HCT116 (cell line): Measurements from ENCODE around the gene TBC1D22B. TPM values are rescaled to one million over a fixed set of nuclear protein-coding genes. Genes with fewer than 3 reads are reported as not detected.

Experiments
- ATAC-seq: fragments of 200-7000 bp; cut with Tn5 transposase; 2 replicates; pipeline ENCODE4 v1.9.1; 2020; ENCODE audit warnings: mild to moderate bottlenecking, moderate library complexity
- BruUV-seq: library from RNA; stranded (reverse); fragments of 400-500 nt; replicated peaks from 2 replicates; lab custom pipeline; 2021; lab: Mats Ljungman, UMichigan
- CTCF ChIA-PET: fragments of 300-600 bp; sonication (Branson Sonifier 250); formaldehyde crosslinking; loops from one replicate; lab custom pipeline; 2021; ENCODE audit warnings: antibody characterized with exemption; lab: Charles Lee
- POLR2A ChIA-PET: fragments of 300-600, 350-600 bp; sonication (Branson Sonifier 250); formaldehyde crosslinking; loops from one replicate; lab custom pipeline; 2021; ENCODE audit warnings: antibody characterized with exemption; lab: Charles Lee
- RAD21 ChIA-PET, 2 experiments: fragments of 300-600 bp; sonication (Branson Sonifier 250); formaldehyde crosslinking; loops; one replicate each; lab custom pipeline; 2023; ENCODE audit warnings: low total read pairs in 2 of 2; ENCODE audit not compliant: uncharacterized antibody in 2 of 2, unreplicated experiment in 2 of 2, low non-redundant PET in 1 of 2; lab: Charles Lee
- DNase-seq: peaks from one replicate; pipeline ENCODE4 v3.0.0-alpha.2; 2010; ENCODE audit warnings: low read depth, low spot score
- H2AFZ ChIP-seq: fragments of 200-600 bp; shearing (Covaris generic), sonication (generic); 2 replicates; pipeline ENCODE4 v1.6.1; 2017; ENCODE audit warnings: low read depth, mixed run types, mixed read lengths, antibody characterized with exemption, low read length; ENCODE audit not compliant: poor library complexity, severe bottlenecking
- H3K27ac ChIP-seq: 2 replicates; pipeline ENCODE4 v1.5.1; 2012; ENCODE audit warnings: low read depth, low read length
- H3K27me3 ChIP-seq: fragments of 200-600 bp; sonication (generic); 2 replicates; pipeline ENCODE4 v1.6.1; 2016; ENCODE audit warnings: mixed run types, low read length, mixed read lengths; ENCODE audit not compliant: insufficient read depth
- H3K36me3 ChIP-seq, 2 experiments: fragments of 200-500 bp in 1 of 2; fragments of 200-600 bp in 1 of 2; sonication (Bioruptor generic) in 1 of 2; sonication (generic) in 1 of 2; 2 replicates each; pipeline versions ENCODE4 v1.5.1 to v1.6.1; 2014 to 2016; ENCODE audit warnings: low read length in 2 of 2, inconsistent platforms in 1 of 2, mixed read lengths in 1 of 2, mixed run types in 1 of 2; ENCODE audit not compliant: insufficient read depth in 2 of 2, control insufficient read depth in 1 of 2
- H3K4me1 ChIP-seq, 2 experiments: fragments of 200-600 bp in 1 of 2; sonication (generic) in 1 of 2; 2 replicates each; pipeline versions ENCODE4 v1.5.1 to v1.6.1; 2012 to 2017; ENCODE audit warnings: low read length in 2 of 2, inconsistent platforms in 1 of 2, mild to moderate bottlenecking in 1 of 2, mixed read lengths in 1 of 2, mixed run types in 1 of 2, moderate library complexity in 1 of 2; ENCODE audit not compliant: insufficient read depth in 2 of 2, control insufficient read depth in 1 of 2
- H3K4me2 ChIP-seq: fragments of 200-600 bp; sonication (generic); 2 replicates; pipeline ENCODE4 v1.6.1; 2017; ENCODE audit warnings: mixed run types, low read length, mixed read lengths
- H3K4me3 ChIP-seq, 2 experiments: fragments of 200-600 bp in 1 of 2; sonication (generic) in 1 of 2; replicated peaks in 1 of 2; 2 replicates each; pipeline ENCODE4 v1.5.1; 2011 to 2016; ENCODE audit warnings: low read length in 2 of 2, control low read depth in 1 of 2, low read depth in 1 of 2, mild to moderate bottlenecking in 1 of 2, mixed read lengths in 1 of 2, mixed run types in 1 of 2
- H3K79me2 ChIP-seq: fragments of 200-600 bp; sonication (generic); 2 replicates; pipeline ENCODE4 v1.6.1; 2017; ENCODE audit warnings: mild to moderate bottlenecking, mixed run types, low read length, moderate library complexity, mixed read lengths; ENCODE audit not compliant: insufficient read depth
- H3K9ac ChIP-seq: fragments of 200-600 bp; sonication (generic); 2 replicates; pipeline ENCODE4 v1.6.1; 2016; ENCODE audit warnings: low read length, mixed read lengths
- H3K9me2 ChIP-seq: fragments of 200-600 bp; sonication (generic), shearing (Covaris generic); 2 replicates; pipeline ENCODE4 v1.6.1; 2017; ENCODE audit warnings: mixed run types, mild to moderate bottlenecking, moderate library complexity; ENCODE audit not compliant: insufficient read depth
- H3K9me3 ChIP-seq, 2 experiments: fragments of 200-500 bp in 1 of 2; fragments of 200-600 bp in 1 of 2; sonication (Bioruptor generic) in 1 of 2; sonication (generic) in 1 of 2; 2 replicates each; pipeline ENCODE4 v1.6.1; 2014 to 2017; ENCODE audit warnings: low read length in 2 of 2, mixed read lengths in 2 of 2, inconsistent platforms in 1 of 2, low read depth in 1 of 2, mild to moderate bottlenecking in 1 of 2, mixed run types in 1 of 2, moderate library complexity in 1 of 2; ENCODE audit not compliant: control insufficient read depth in 1 of 2, insufficient read depth in 1 of 2
- H4K20me1 ChIP-seq: fragments of 200-600 bp; sonication (generic), shearing (Covaris generic); 2 replicates; pipeline ENCODE4 v1.6.1; 2017; ENCODE audit warnings: mixed run types, mild to moderate bottlenecking, moderate library complexity; ENCODE audit not compliant: insufficient read depth
- RAD21 ChIP-seq: IDR thresholded peaks from 2 replicates; pipeline ENCODE4 v1.6.1; 2012; ENCODE audit warnings: low read depth, mild to moderate bottlenecking
- SP1 ChIP-seq: IDR thresholded peaks from 2 replicates; pipeline ENCODE4 v1.6.1; 2012; ENCODE audit warnings: low read depth
- YY1 ChIP-seq: IDR thresholded peaks from 2 replicates; pipeline ENCODE4 v1.6.1; 2011; ENCODE audit warnings: low read length, low read depth, moderate library complexity, mild to moderate bottlenecking; ENCODE audit not compliant: insufficient replicate concordance; ENCODE audit errors: extremely low read depth
- ZNF274 ChIP-seq: fragments of 200-500 bp; sonication (Bioruptor generic); IDR thresholded peaks from 2 replicates; pipeline ENCODE4 v1.6.1; 2014; ENCODE audit warnings: mild to moderate bottlenecking, low read depth, low read length, inconsistent platforms
- intact Hi-C: fragments of 100-400 bp; cut with micrococcal nuclease; formaldehyde crosslinking; loops from 2 replicates; pipeline ENCODE4 v1.10.0; 2022
- total RNA-seq: library from RNA; stranded (reverse); gene quantifications from one replicate; pipeline ENCODE4 v1.2.1, GENCODE V29; 2021; ENCODE audit not compliant: unreplicated experiment
- TF ChIP-seq, protein P1 (sequence below): IDR thresholded peaks from 2 replicates; pipeline ENCODE4 v1.6.1; 2012

The TBC1D22B gene
- total RNA-seq, 1 experiment from 2014 or later = 9.1 TPM

DNA sequence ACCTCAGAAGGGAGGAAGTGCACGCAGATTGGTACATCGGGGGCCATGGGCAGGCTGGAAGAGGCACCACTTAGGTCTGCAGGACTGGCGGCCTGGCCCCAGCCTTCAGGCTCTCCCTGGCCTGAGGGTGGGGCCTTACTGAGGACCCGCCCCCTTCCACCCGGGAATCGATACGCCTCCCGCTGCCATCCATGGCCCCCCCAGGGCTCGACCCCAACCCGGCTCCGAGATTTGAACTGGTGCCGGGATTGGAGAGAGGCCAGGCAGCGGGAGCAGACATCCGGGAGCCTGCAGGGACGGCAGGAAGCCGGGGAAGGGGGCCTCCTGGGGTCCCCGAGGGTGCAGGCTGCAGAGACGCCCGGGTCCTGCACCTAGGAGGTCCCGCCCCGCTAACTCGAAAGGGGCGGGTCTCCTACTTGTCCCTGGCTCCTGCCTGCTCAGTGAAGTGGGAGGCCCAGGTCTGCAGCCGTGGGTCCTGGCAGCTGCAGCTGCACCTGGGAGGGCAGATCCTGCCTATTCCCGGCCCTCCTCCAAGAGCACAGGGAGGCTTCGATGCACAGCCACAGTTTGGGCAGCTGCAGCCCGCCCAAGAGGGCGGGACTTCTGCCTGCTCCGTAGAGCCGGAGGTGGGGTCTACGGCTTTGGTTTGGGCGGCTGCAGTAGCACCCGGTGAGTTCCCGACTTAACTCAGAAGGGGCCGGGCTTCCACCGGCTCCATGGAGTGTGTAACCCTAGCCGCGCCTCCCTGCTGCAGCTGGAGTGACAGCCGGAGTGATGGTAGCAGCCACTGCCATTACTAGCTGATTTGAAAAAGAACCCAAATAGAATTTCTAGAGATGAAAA, 35.2 kb upstream of the TBC1D22B start:
- peak overlapping the region; percentile 71 for H3K27ac ChIP-seq
- H3K9me2 ChIP-seq = no peaks in the 10 kb centered on the region
- intact Hi-C loops = no loop called here
- peak overlapping the region; percentile 24 for H3K9ac ChIP-seq
- H3K27me3 ChIP-seq = no peaks in the 10 kb centered on the region
- H3K9me3 ChIP-seq = no peaks in the 10 kb centered on the region
- H3K36me3 ChIP-seq = no peaks in the 10 kb centered on the region
- POLR2A ChIA-PET = interaction anchor here (0.6 to 1.1 kb wide), 3 partner anchors 18 to 193 kb away, joined by 3 to 4 read pairs (median 3); no protein-coding TSS in a partner anchor
- no peaks in the 10 kb centered on the region for H4K20me1 ChIP-seq
- peak; percentile 89 for DNase-seq
- BruUV-seq = no TSS peak
- no peaks in the 10 kb centered on the region for H3K79me2 ChIP-seq
- peak overlapping the region; percentile 96 for H2AFZ ChIP-seq
- ATAC-seq = peak; percentile 95
- H3K4me2 ChIP-seq = peak overlapping the region; percentile 79
- CTCF ChIA-PET = interaction anchor here (1.0 to 1.5 kb wide), 4 partner anchors 12 to 204 kb away, joined by 3 to 6 read pairs (median 5); no protein-coding TSS in a partner anchor
- H3K4me3 ChIP-seq = peak overlapping the region; percentile 50 to 56
- TF ChIP-seq, protein P1, sequence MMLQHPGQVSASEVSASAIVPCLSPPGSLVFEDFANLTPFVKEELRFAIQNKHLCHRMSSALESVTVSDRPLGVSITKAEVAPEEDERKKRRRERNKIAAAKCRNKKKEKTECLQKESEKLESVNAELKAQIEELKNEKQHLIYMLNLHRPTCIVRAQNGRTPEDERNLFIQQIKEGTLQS = no peak
- TF ChIP-seq YY1 = peak; percentile 59
- TF ChIP-seq, all 23 proteins: peak for 1
- RAD21 ChIA-PET = interaction anchor here in 1 of 2 experiments (0.6 kb wide), 1 partner anchor 51 kb away, joined by 3 read pairs; no protein-coding TSS in a partner anchor
- H3K4me1 ChIP-seq = peaks cover 12 to 15% of the 10 kb centered on the region in 2 experiments

DNA sequence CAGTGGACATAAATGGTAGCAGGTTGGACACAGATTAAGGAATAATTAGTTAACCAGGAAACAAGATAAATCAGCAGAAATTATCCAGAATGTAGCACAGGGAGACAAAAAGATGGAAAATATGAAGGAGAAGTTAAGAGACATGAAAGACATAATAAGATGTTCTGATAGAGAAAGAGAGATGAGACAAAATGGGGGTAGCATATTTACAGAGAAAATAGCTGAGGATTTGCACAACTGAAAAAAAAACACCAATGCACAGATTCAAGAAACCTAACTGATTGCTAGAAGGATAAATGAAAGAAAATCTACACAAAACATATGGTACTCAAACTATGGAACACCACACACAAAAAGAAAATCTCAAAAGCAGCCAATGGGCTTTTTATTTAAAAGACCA, 34.6 kb upstream of the TBC1D22B start:
- BruUV-seq = no TSS peak
- Histone ChIP-seq H3K4me2 (peak overlapping the region; percentile 79), H3K27ac (peak overlapping the region; percentile 71; the same call in 1 of the 2 replicates), H3K4me1 (peaks cover 12 to 15% of the 10 kb centered on the region in 2 experiments), H3K9me2 (no peaks in the 10 kb centered on the region), H3K36me3 (no peaks in the 10 kb centered on the region), H3K9ac (peak overlapping the region; percentile 24), H3K9me3 (no peaks in the 10 kb centered on the region), H3K27me3 (no peaks in the 10 kb centered on the region), H2AFZ (peak overlapping the region; percentile 51), H3K4me3 (peak overlapping the region; percentile 50 to 56), H4K20me1 (no peaks in the 10 kb centered on the region), H3K79me2 (no peaks in the 10 kb centered on the region)
- RAD21 ChIA-PET = no interaction called here
- CTCF ChIA-PET = interaction anchor here (1.2 to 1.5 kb wide), 2 partner anchors 12 to 201 kb away, joined by 3 to 6 read pairs; no protein-coding TSS in a partner anchor
- TF ChIP-seq SP1 (no peak), RAD21 (peak; percentile 1; the same call in 1 of the 2 replicates), ZNF274 (no peak)
- POLR2A ChIA-PET = interaction anchor here (0.6 to 1.1 kb wide), 3 partner anchors 17 to 194 kb away, joined by 3 to 4 read pairs (median 3); no protein-coding TSS in a partner anchor
- intact Hi-C loops = no loop called here
- DNase-seq (no peak), ATAC-seq (no peak)
